Ishikawa (cell line): ENCODE results near the gene ZNF184.

Source experiments
- CREB1 ChIP-seq: IDR thresholded peaks from 2 replicates; pipeline ENCODE4 v1.6.1; 2012; ENCODE audit warnings: low read depth
- EGR1 ChIP-seq: IDR thresholded peaks from 2 replicates; pipeline ENCODE4 v1.6.1; 2012
- EP300 ChIP-seq: IDR thresholded peaks from 2 replicates; pipeline ENCODE4 v1.6.1; 2012; ENCODE audit warnings: borderline replicate concordance
- FOXM1 ChIP-seq: IDR thresholded peaks from 2 replicates; pipeline ENCODE4 v1.6.1; 2012; ENCODE audit warnings: low read depth, borderline replicate concordance
- NFIC ChIP-seq: IDR thresholded peaks from 2 replicates; pipeline ENCODE4 v1.6.1; 2012
- RAD21 ChIP-seq: IDR thresholded peaks from 2 replicates; pipeline ENCODE4 v1.6.1; 2012; ENCODE audit warnings: low read depth
- YY1 ChIP-seq: IDR thresholded peaks from 2 replicates; pipeline ENCODE4 v1.6.1; 2012; ENCODE audit warnings: low read depth
- TF ChIP-seq, protein P1 (sequence below): IDR thresholded peaks from 2 replicates; pipeline ENCODE4 v1.6.1; 2012; ENCODE audit warnings: low read depth, mild to moderate bottlenecking
- TF ChIP-seq, protein P2 (sequence below): IDR thresholded peaks from 2 replicates; pipeline ENCODE4 v1.6.1; 2012
- TF ChIP-seq, protein P3 (sequence below): IDR thresholded peaks from 2 replicates; pipeline ENCODE4 v1.6.1; 2012

DNA sequence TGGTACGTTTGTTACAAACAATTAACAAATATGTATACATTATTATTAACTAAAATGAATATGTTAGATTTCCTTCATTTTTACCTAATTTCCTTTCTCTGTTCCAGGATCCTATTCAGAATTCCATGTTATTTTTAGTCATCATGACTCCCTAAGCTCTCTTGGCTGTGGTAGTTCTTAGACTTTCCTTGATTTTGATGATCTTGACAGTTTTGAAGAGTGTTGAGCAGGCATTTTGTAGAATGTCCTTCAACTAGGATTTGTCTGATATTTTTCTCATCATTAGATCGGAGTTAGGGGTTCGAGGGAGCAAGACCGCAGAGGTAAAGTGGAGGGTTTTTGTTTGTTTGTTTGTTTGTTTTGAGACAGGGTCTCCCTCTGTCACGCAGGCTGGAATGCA, 44.3 kb upstream of the ZNF184 start:
- TF ChIP-seq, protein P1, sequence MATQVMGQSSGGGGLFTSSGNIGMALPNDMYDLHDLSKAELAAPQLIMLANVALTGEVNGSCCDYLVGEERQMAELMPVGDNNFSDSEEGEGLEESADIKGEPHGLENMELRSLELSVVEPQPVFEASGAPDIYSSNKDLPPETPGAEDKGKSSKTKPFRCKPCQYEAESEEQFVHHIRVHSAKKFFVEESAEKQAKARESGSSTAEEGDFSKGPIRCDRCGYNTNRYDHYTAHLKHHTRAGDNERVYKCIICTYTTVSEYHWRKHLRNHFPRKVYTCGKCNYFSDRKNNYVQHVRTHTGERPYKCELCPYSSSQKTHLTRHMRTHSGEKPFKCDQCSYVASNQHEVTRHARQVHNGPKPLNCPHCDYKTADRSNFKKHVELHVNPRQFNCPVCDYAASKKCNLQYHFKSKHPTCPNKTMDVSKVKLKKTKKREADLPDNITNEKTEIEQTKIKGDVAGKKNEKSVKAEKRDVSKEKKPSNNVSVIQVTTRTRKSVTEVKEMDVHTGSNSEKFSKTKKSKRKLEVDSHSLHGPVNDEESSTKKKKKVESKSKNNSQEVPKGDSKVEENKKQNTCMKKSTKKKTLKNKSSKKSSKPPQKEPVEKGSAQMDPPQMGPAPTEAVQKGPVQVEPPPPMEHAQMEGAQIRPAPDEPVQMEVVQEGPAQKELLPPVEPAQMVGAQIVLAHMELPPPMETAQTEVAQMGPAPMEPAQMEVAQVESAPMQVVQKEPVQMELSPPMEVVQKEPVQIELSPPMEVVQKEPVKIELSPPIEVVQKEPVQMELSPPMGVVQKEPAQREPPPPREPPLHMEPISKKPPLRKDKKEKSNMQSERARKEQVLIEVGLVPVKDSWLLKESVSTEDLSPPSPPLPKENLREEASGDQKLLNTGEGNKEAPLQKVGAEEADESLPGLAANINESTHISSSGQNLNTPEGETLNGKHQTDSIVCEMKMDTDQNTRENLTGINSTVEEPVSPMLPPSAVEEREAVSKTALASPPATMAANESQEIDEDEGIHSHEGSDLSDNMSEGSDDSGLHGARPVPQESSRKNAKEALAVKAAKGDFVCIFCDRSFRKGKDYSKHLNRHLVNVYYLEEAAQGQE = no peak
- TF ChIP-seq, protein P2, sequence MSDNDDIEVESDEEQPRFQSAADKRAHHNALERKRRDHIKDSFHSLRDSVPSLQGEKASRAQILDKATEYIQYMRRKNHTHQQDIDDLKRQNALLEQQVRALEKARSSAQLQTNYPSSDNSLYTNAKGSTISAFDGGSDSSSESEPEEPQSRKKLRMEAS = no peak
- TF ChIP-seq CREB1 (no peak), RAD21 (no peak), EGR1 (no peak), NFIC (no peak), EP300 (no peak), FOXM1 (no peak), YY1 (no peak)
- TF ChIP-seq, protein P3, sequence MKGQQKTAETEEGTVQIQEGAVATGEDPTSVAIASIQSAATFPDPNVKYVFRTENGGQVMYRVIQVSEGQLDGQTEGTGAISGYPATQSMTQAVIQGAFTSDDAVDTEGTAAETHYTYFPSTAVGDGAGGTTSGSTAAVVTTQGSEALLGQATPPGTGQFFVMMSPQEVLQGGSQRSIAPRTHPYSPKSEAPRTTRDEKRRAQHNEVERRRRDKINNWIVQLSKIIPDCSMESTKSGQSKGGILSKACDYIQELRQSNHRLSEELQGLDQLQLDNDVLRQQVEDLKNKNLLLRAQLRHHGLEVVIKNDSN = no peak
